GM12878 (cell line): Measurements from ENCODE around the gene HPD. TPM values are rescaled to one million over a fixed set of nuclear protein-coding genes. Genes with fewer than 3 reads are reported as not detected.

Experiments
- CHD4 ChIP-seq: fragments of 200-600 bp; sonication (generic); IDR thresholded peaks from 2 replicates; pipeline ENCODE4 v1.6.1; 2016; ENCODE audit warnings: mild to moderate bottlenecking
- CUX1 ChIP-seq: IDR thresholded peaks from 2 replicates; pipeline ENCODE4 v1.6.1; 2012; ENCODE audit warnings: improper control_type of control experiment, low read depth, low read length; ENCODE audit not compliant: insufficient replicate concordance
- EGR1 ChIP-seq, 2 experiments: IDR thresholded peaks; 1 replicate in 1 of 2; 2 replicates in 1 of 2; pipeline ENCODE4 v1.6.1; 2011 to 2012; ENCODE audit warnings: low read depth in 2 of 2, low read length in 2 of 2, borderline replicate concordance in 1 of 2, mild to moderate bottlenecking in 1 of 2, moderate library complexity in 1 of 2
- ETV6 ChIP-seq, 2 experiments: fragments of 450-650 bp in 1 of 2; IDR thresholded peaks in 1 of 2; conservative IDR thresholded peaks in 1 of 2; 2 replicates each; pipeline ENCODE4 v1.6.1; 2014; ENCODE audit warnings: antibody characterized with exemption in 1 of 2, borderline replicate concordance in 1 of 2, low read depth in 1 of 2, mild to moderate bottlenecking in 1 of 2, moderate library complexity in 1 of 2
- MEF2A ChIP-seq: IDR thresholded peaks from 2 replicates; pipeline ENCODE4 v1.6.1; 2011; ENCODE audit warnings: low read depth, mild to moderate bottlenecking, low read length, moderate library complexity; ENCODE audit not compliant: insufficient read depth
- POLR2AphosphoS2 ChIP-seq: IDR thresholded peaks from 2 replicates; pipeline ENCODE4 v1.6.1; 2011; ENCODE audit warnings: low read depth, mild to moderate bottlenecking, low read length, improper control_type of control experiment, moderate library complexity
- SIX5 ChIP-seq: IDR thresholded peaks from 2 replicates; pipeline ENCODE4 v1.6.1; 2011; ENCODE audit warnings: mild to moderate bottlenecking, low read depth, low read length, moderate library complexity; ENCODE audit not compliant: severe bottlenecking
- polyA plus RNA-seq, 11 experiments: library from polyadenylated mRNA; depleted of rRNA in 4 of 11; unstranded in 6 of 11; stranded (reverse) in 5 of 11; fragments of >200 nt; fragmentation: Nextera tagmentation in 4 of 11; fragmentation: Illumina TruSeq in 1 of 11; extraction: Ambion mirVana in 4 of 11; extraction: Trizol in 1 of 11; gene quantifications; 1 replicate in 1 of 11; 2 replicates in 10 of 11; pipeline versions ENCODE4 v1.2.1 to v1.2.3, GENCODE V29; 2011 to 2016; ENCODE audit warnings: inconsistent platforms in 2 of 11, missing spikeins in 2 of 11, low read depth in 1 of 11
- total RNA-seq, 4 experiments: library from RNA; depleted of rRNA in 3 of 4; stranded (reverse); fragments of >200 nt in 3 of 4; fragmentation: Illumina TruSeq in 1 of 4; extraction: Trizol in 1 of 4; gene quantifications; 2 replicates each; pipeline versions ENCODE4 v1.2.1 to v1.2.3, GENCODE V29; 2013 to 2021

The HPD gene
- total and polyA plus RNA-seq, 10 of the 15 experiments (the other 5 are each of a cell fraction or from before 2014, with no cell fraction given) = 0.04 to 0.69 (median 0.28) TPM; not detected in 7

GRCh38 chr12:121807642-121808347, 50.9 kb downstream of the HPD start (continued):
- no peak for TF ChIP-seq CUX1
- TF ChIP-seq MEF2A = no peak
- TF ChIP-seq ETV6 (conservative IDR thresholded peaks at IDR 0.05 in 1 of 2, IDR thresholded peaks at IDR 0.05 in 1 of 2; ENCODE audit: borderline replicate concordance in 1 of 2, low read depth in 1 of 2) = no peak
- TF ChIP-seq POLR2AphosphoS2 = no peak
- no peak for TF ChIP-seq SIX5
- TF ChIP-seq EGR1 (IDR thresholded peaks at IDR 0.05; ENCODE audit: borderline replicate concordance in 1 of 2, low read depth in 2 of 2, low read length in 2 of 2) = no peak
- no peak for TF ChIP-seq CHD4
